Endothelial cell of hepatic sinusoid (primary cell): ENCODE results near the gene NPW.

Source experiments
- in situ Hi-C: cut with HindIII; loops from 2 replicates; pipeline ENCODE4 v1.10.0; 2017; ENCODE audit warnings: low sequenced_read_pairs

Gene NPW

DNA sequence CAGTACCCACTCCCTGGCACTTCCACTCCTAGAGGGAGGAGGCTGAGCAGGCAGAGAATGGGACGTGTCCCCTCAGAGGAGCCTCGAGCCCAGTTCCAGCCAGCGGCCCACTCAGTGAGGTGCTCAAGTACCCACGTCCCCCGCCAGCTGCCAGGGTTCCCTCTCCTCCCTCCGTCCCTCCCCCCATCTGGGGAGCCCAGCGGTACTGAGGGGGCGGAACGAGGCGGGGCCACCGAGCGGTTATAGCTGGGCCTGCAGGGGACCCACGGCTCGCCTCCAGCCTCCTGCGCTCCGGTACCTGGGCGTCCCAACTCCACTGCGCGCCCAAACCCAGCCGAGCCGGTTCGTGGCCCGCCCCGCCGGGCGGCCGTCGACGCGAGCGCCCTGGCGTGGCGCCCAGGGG is at the start of gene NPW:
Gene NPW (plus strand): TSS at position 268 of the 403 bp plus-strand sequence.
- in situ Hi-C loops: no loop called here

DNA sequence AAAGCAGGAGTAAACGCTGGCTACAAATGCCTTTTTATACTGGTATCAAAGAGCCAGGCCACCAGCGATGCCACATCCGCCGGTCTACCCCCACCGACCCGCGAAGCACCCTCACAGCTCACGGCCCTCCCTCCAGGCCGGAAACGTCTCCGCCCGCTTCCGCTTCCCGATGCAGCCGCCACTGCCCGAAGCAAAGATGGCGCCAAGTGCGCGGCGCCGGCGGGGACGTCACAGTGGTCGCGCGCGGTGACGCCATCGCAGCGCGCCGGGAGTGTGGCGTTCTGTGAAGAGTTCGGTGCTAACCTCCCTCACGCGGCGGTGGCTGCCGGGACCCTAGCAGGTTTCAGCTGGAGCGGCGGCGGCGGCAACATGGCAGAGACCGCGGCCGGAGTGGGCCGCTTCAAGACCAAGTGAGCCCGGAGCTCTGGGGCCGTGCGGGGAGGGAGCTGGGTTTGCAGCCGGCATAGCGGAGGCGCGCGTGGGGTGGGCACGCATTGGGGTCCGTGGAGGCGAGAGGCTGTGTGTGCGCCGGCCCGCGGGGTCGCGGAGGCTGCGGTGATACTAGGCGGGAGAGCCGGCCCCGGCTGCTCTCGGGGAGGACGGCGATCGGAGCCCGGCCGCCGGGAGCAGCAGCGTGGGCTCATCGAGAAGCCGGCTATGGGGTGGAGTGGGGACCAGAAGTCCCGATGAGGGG is 47.6 kb upstream of the NPW start, which contains the start of gene TBL3:
Gene TBL3 (plus strand): TSS at position 258 of the 694 bp plus-strand sequence. CDS start 112 bp downstream, at position 370.
- in situ Hi-C loops: no loop called here

DNA sequence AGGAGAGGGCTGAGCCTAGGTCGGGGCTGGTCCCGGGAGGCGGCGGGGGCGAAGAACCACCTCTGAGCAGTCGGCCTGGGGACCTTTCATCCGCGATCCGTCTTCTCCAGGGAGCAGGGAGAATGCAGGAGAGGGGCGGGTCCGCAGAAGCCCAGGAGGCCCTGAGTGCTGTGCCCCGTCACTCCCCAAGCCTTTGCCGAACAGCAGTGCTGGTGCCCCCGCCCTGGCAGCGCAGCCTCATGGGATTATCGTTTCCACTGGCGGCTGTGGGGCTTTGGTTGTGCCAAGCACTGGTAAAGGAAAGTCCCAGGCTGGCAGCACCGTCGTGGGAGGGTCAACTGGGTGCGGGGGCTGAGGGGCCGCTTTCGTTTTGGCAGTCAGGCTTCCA is 47.1 kb upstream of the NPW start:
- in situ Hi-C loops: no loop called here

DNA sequence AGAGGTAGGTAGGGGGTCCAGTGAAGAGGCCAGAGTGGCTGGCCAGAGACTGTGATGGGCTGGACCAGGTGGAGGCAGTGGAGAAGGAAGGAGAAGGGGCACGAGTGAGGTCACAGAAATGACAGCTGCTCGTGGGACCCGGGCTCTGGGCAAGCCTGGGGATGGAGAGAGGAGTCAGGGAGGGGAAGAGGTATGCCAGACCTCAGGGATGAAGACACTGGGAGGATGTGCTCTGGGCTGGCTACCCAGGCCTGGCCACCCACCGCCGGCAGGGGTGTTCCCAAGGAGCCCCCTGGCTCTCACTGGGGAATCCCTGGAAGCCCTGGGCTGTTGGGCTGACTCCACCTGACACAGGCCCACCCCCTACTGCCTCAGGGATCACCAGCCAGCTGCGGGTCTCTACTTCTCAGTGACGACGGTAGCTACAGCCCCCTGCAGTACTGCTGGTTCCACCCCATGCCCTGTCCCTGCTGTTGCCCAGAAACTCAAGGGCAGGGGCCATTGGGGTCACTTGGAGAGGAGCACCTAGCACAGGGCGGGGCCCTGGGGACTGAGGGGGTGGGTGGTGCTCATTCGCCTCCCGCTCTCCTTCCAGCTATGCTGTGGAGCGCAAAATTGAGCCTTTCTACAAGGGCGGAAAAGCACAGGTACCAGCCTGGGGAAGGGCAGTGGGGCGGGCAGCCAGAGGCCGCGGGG is 46.0 kb upstream of the NPW start:
- in situ Hi-C loops: no loop called here

DNA sequence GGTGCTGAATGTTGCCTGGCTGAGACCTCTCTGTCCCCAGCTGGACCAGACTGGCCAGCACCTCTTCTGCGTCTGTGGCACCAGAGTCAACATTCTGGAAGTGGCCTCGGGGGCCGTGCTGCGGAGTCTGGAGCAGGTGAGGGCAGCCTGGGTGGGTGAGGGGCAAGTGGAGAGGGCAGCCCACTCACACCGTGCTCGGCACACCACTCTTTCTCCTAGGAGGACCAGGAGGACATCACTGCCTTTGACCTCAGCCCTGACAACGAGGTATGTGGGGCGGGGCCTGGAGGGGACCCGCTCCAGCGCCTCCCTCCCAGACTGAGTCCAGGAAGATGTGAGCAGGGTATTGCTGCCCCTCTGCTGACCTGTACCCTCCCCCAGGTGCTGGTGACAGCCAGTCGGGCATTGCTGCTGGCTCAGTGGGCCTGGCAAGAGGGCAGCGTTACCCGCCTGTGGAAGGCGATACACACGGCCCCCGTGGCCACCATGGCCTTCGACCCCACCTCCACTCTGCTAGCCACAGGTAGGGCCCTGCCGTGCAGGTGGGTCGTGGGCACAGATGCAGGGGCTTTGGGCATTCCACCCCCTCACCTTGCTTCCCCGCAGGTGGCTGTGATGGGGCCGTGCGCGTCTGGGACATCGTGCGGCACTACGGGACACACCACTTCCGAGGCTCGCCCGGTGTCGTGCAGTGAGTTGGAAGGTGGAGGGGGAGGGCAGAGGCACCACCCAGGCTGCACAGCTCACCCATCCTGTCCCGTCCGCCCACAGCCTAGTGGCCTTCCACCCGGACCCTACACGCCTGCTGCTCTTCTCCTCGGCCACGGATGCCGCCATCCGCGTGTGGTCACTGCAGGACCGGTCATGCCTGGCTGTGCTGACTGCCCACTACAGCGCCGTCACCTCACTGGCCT is 45.2 kb upstream of the NPW start:
- in situ Hi-C loops: no loop called here

DNA sequence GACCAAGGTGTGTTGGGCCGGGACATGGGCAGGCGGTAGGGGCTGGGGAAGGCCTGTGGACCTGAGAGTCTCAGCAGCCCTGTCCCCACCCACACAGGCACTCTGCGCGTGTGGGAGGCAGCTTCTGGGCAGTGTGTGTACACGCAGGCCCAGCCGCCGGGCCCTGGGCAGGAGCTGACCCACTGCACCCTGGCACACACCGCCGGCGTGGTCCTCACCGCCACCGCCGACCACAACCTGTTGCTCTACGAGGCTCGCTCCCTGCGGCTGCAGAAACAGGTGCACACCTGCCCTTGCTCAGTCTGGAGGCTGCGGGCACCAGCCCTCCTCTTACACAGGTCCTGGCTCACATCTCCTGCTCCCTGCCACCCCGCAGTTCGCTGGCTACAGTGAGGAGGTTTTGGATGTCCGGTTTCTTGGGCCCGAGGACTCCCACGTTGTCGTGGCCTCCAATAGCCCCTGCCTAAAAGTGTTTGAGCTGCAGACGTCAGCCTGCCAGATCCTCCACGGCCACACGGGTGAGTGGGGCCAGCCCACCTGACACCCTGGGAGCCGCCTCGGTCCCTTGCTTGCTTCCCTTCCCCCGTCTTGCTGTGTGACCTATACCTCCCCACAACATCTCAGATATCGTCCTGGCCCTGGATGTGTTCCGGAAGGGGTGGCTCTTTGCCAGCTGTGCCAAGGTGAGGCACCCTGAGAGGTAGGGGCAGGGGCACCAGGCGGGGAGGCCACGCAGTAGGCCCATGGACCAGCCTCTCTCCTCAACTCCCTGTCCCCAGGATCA is 44.0 kb upstream of the NPW start:
- in situ Hi-C loops: no loop called here

DNA sequence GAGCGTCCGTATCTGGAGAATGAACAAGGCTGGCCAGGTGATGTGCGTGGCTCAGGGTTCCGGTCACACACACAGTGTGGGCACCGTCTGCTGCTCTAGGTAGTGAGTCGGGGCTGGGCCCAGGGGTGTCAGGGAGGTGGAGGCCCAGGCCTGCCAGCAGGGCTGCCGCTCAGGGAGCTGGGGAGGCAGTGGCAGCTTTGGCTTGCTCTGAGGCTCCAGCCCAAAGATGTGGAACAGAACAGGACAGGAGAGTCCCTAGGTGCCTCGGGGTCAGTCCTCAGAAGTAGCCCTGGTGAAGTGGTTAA is 43.4 kb upstream of the NPW start:
- in situ Hi-C loops: no loop called here

DNA sequence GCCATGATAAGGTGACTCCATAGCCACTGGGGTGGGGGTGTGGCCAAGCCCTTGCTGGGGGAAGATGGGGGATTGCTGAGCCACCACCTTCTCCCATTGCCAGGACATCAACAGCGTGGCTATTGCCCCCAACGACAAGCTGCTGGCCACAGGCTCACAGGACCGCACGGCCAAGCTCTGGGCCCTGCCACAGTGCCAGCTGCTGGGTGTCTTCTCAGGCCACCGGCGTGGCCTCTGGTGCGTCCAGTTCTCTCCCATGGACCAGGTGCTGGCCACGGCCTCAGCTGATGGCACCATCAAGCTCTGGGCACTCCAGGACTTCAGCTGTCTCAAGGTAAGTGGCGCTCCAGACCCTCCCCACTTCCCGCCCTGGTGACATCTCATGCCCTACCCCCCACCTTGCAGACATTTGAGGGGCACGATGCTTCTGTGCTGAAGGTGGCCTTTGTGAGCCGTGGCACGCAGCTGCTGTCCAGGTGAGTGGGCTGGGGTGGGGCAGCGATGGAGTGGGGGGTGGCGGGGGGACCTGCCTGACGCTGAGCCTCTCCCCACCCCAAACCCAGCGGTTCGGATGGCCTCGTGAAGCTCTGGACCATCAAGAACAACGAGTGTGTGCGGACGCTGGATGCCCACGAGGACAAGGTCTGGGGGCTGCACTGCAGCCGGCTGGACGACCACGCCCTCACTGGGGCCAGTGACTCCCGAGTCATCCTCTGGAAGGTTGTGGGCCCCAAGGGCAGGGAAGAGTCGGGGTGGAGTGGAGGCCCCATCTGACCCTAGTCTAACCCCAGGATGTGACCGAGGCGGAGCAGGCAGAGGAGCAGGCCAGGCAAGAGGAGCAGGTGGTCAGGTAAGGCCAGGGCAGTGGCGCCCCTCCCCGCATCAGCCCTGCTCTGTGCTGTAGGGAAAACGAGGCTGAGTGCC is 42.4 kb upstream of the NPW start:
- in situ Hi-C loops: no loop called here

DNA sequence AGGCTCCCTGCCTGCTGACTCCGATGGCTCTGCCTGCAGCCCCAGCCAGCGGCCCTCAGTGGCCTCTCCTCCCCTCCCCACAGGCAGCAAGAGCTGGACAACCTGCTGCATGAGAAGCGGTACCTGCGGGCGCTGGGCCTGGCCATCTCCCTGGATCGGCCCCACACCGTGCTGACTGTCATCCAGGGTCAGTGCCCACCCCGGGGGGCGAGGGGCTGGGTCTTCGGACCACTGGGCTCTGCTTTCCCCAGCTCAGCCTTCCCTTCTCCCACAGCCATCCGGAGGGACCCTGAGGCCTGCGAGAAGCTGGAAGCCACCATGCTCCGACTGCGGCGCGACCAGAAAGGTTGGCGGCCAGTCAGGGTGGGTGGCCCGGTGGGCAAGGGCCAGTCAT is 41.7 kb upstream of the NPW start:
- in situ Hi-C loops: no loop called here

DNA sequence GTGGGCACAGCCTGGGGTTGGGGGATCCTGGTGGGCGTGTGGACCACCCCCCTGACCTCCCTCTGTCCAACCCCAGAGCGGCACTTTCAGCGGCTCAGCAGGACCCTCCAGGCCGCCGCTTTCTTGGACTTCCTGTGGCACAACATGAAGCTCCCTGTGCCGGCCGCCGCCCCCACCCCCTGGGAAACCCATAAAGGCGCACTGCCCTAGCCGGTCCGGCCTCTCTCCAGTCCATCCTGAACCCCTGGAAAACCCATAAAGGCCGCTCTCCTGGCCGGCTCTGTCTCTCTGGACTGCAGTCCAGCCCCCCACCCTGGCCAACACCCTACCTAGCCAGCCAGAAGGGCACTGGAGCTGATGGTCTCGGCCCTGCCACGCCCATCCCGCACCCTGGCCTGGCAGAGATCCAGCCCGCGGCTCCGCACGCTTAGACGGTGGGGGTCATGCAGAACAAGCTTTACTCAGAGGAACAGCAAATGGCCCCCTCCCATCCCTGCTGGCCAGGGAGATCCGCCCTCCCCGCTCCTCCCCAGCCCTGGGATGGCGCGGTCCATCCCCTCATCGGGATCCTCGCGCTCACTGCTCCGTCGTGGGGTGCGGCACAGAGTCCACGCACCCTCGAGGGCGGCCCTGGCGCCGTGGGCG is 41.0 kb upstream of the NPW start:
- in situ Hi-C loops: no loop called here

DNA sequence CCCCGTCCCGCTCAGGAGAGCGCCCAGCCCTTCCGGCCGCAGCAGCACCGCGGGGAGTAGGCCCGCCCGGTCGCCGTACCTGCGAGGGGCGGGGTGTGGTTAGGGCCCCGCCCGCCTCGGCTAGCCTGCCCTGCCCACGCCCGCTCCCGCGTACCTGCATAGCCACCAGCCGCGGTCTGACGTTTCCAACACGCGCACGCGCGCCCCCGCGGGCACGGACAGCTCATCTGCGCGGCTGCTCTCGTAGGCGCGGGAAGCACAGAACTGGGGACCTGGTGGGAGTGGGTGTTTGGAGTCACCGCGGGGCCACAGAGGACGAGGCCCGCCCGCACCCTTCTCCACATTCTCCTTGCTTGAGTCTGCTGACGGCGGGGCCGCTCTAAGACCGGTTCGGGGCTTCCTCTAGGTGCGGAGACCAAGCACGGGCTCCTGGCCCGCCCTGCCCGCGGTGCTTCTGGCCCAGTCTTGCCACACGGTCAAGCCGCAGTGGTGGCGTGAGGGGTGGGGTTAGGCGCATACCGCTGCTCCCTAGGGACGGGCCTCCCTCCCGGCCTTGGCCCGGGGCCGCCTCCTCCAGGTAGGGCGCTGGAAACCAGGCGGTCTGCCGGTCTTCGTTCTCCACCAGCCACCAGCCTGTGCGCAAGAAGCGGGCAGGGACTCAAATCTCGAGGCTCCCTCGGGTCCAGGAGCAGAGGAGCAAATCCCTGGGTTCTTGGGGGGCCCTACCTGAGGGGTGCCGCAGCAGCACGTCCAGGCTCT is 40.1 kb upstream of the NPW start:
- in situ Hi-C loops: no loop called here

DNA sequence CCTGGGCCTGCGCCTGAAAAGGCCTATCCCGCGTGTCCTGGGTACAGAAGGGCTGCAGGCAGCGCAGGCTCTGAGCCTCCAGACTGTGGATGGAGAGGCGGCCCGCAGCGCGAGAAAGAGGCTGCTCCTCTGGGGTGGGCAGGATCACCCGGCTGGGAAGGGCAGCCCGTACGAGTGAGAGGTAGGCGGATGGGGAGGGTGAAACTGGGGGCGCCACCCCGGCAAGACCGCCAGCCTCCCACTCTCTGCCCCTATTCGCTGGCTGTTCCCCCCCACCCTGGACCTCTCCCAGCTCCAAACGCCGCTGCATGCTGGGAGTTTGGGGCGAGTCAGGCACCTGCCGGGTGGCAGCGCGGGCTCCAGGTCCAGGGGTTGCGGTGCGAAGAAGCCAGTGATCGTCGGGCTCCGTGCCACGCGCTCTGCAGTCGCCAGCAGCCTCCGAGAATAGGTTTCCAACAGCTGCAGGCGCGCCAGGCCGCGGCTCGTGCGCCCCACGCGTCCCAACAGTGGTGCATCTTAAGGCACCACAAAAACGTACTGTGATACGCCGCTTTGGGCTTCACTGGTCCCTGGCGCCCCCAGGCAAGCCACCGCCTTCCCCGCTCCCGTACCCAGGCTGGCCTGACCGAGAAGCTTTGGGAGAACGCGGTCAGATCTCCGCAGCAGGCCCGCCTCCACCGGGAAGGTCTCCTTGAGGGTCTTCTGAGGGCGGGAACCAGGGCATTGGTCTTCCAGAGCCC is 39.4 kb upstream of the NPW start:
- in situ Hi-C loops: no loop called here

DNA sequence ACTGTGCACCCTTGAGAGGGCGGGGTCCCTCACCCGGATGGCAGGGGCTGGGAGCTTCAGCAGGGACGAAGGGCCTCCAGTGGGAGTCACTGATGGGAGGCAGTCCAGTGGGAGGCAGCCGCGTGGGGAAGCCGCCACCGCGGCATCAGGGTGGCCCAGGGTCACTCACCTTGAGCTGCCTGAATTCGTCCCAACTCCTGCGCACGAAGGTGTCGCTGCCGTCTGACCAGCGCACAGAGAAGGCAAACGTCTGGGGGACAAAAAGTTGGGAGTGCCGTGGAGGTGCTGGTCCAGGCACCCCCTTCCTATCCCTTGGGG is 38.9 kb upstream of the NPW start:
- in situ Hi-C loops: no loop called here

DNA sequence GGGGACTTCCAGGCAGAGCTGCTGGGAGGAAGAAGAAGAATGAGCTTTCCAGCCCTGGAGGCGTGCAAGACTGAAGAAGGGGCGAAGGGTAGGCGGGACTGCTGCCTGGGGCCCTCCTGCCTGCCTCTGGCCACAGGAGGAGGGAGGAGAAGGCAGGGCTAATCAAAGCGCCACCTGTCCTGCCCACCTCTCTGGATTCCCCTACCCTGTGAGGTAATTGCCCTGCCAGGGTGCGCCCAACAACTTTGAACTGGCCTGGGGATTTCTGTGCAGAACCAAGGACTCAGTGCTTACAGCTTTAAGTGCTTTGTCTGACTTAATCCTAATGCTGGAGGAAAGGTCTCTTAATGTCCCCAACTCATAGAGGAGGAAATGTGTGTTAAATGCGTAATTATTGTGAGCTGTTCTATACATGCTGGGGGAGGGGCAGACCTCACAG is 38.2 kb upstream of the NPW start, which contains the start of gene NOXO1:
Gene NOXO1 (minus strand): TSS at position 72 of the 439 bp plus-strand sequence. CDS start 290 bp downstream, outside the sequence.
- in situ Hi-C loops: no loop called here

DNA sequence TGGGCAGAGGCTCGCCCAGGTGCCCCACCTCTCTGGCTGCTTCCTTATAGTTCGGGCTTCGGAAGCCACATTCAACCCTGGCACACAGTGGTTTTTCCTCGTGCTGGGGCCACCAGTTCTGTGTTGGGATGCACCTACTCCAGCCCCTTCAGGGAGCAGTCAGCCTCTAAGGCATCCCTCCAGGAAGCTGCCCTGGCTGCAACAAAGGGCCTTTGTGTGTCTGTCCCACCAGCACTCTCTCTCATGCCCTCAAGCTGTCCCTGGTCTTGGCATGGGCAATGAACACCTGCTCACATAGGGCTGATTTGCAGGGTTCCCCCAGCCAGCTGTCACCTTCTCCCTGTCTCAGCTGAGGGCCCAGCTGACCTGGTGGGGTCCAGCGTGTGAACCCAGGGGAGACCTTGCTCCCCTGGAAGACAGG is 37.6 kb upstream of the NPW start:
- in situ Hi-C loops: no loop called here

DNA sequence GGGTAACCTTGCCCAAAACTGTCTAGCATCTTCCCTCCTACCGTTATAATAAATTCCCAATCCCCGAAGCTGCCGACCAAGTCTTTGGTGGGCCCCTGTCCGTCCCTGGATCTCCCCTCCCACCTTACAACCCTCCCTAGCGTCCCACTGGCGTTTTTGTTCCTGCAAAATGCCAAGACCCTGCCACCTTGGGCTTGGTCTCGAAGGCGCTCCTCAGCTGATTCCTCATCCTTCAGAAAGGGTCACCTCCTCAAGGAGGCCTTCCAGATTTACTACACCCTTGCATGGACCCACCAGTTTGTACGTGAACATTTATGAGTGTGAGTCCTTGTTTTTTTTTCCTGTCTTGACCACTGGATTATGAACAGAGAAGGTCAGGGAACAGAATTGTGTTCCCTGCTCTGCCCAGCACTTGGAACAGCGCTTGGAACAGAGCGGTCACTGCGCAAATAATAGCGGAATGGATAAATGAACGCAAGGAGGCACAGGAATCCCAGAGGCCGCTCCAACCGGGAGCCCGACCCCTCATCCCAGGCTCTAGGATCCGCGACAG is 36.5 kb upstream of the NPW start:
- in situ Hi-C loops: no loop called here

DNA sequence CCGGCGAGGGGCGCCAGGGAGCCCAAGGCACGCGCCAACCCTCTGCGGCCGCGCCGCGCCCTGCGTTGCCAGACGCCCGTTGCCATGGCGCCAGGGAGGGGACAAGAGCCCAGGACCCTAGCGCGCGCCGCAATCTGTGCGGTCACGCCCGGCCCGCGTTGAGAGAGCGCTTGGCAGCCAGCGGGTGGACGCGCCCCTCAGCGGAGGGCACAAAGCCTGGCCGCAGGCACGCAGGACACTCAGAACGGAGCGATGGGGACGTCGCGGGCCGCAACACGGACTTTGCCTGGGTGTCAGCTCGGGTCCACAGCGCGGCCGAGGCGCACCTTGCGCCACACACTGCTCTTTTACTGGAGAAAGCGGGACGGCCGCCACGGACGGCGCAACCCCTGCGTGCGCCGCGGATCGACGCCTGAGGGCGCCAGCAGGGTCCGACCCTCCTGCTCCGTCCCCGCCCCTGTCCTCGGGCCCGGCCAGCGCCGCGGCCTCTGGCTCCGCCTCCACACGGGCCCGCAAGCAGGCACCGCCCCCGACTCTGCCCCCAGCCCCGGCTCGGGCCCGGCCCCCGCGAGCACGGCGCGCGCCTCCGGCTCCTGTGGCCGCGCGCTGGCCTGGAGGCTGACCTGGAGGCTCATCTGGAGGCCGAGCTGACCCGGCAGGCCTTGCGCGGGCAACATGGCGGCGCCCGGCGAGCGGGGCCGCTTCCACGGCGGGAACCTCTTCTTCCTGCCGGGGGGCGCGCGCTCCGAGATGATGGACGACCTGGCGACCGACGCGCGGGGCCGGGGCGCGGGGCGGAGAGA is 35.8 kb upstream of the NPW start, which contains the start of gene GFER:
Gene GFER (plus strand): TSS at position 650 of the 803 bp plus-strand sequence. CDS start 26 bp downstream, at position 676.
- in situ Hi-C loops: no loop called here
